Vagina (tissue), 2 donors: ENCODE results near the gene ZNF778.

Experiments used
- CTCF ChIP-seq, 3 experiments: fragments of 450-650 bp in 2 of 3; fragments of 200-600 bp in 1 of 3; sonication (generic) in 1 of 3; IDR thresholded peaks; one replicate each; pipeline ENCODE4 v1.5.1; 2017 to 2019; ENCODE audit warnings: antibody characterized with exemption in 3 of 3, mild to moderate bottlenecking in 2 of 3, moderate library complexity in 2 of 3
- POLR2A ChIP-seq, 2 donors: fragments of 450-650 bp; IDR thresholded peaks; one replicate each; pipeline ENCODE4 v1.6.1; 2017; ENCODE audit warnings: antibody characterized with exemption in 2 of 2, mild to moderate bottlenecking in 2 of 2, moderate library complexity in 2 of 2
- POLR2AphosphoS5 ChIP-seq, 2 donors: sonication (generic); formaldehyde crosslinking; IDR thresholded peaks; one replicate each; pipeline ENCODE4 v1.9.0; 2017; ENCODE audit warnings: antibody characterized with exemption in 2 of 2, mild to moderate bottlenecking in 2 of 2, low read depth in 1 of 2; ENCODE audit not compliant: insufficient read depth in 1 of 2

DNA sequence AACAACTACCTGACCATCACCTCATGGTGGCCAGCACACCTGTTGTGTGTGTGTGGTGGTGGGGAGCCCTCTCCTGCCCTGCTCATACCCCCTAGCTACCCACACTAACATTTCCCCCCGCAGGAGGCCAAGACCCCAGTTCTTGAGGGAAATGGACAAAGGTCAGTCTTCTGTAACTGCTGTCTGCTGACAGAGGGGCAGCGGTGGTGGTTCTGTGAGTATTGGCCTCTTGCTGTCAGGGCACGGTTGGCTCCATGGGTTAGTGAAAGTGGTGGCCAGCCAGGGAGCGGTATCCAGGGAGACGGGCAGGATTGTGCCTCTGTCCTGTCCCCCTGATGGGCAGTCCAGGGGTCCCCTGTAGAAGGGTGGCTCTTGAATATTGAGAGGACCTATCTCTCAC lies 26.2 kb downstream of the ZNF778 start:
- TF ChIP-seq CTCF (IDR thresholded peaks at IDR 0.05): no peak
- no peak for TF ChIP-seq POLR2A (IDR thresholded peaks at IDR 0.05)
- TF ChIP-seq POLR2AphosphoS5 (IDR thresholded peaks at IDR 0.05; ENCODE audit: insufficient read depth in 1 of 2, low read depth in 1 of 2): no peak
